Measurements from ENCODE around the gene EPAS1. TPM values are rescaled to one million over a fixed set of nuclear protein-coding genes. Genes with fewer than 3 reads are reported as not detected.

The EPAS1 gene
- total RNA-seq, 1 experiment from 2014 or later = 43.2 TPM

GRCh38 chr2:46413111-46413510 lies 115.9 kb downstream of the EPAS1 start:
- ChIA-PET CTCF (no interaction called here), POLR2A (ENCODE audit: unreplicated experiment) (interaction anchor here (0.5 to 0.6 kb wide), 2 partner anchors 103 to 110 kb away, joined by 3 to 16 read pairs; no protein-coding TSS in a partner anchor)
- Histone ChIP-seq H3K9ac (ENCODE audit: low read length) (no peak overlapping the region), H2AFZ (ENCODE audit: low read length) (no peak overlapping the region), H3K9me3 (ENCODE audit: low read length) (0 out of 2 replicates have a peak, but pooled peaks cover 4% of the 10 kb centered on the region), H3K4me1 (ENCODE audit: insufficient read depth, low read length) (peaks cover 82% of the 10 kb centered on the region), H3K27me3 (ENCODE audit: low read length) (no peaks in the 10 kb centered on the region), H3F3A (ENCODE audit: low read length, unreplicated experiment) (peaks cover 37% of the 10 kb centered on the region), H3K4me2 (ENCODE audit: low read length) (no peak overlapping the region), H3K79me2 (ENCODE audit: low read length) (peaks cover 6% of the 10 kb centered on the region; the same call in 1 of the 2 replicates), H3K27ac (ENCODE audit: low read length) (no peak overlapping the region), H3K4me3 (ENCODE audit: low read length) (no peak overlapping the region), H3K9me2 (replicated peaks; ENCODE audit: low read length) (no peaks in the 10 kb centered on the region), H3K36me3 (ENCODE audit: low read depth, low read length) (0 out of 2 replicates have a peak, but pooled peaks cover 2% of the 10 kb centered on the region), H4K20me1 (ENCODE audit: low read length) (no peaks in the 10 kb centered on the region)
- intact Hi-C loops (cut with micrococcal nuclease) = no loop called here
- no peak for DNase-seq
- no peak for TF ChIP-seq EZH2 (IDR thresholded peaks at IDR 0.05; ENCODE audit: low read length, unreplicated experiment)
- TF ChIP-seq EZH2phosphoT487 (IDR thresholded peaks at IDR 0.05; ENCODE audit: borderline replicate concordance, low read length) = no peak
- BruUV-seq (replicated peaks) = no TSS peak
- ATAC-seq = no peak

DNA sequence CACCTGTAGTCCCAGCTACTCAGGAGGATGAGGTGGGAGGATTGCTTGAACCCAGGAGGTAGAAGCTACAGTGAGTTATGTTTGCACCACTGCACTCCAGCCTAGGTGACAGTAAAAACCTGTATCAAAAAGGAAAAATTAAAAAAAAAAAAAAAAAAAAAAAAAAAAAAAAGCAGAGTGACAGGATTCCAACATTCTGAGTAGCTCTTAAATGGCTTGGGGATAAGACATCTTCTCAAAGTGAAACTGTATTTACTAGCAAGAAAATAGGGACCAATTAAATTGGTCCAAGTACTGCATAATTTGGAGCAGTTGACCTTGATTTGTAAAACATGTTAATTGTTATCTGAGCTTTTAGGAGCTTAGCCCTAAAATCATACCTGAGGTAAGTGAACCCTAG lies 116.4 kb downstream of the EPAS1 start:
- POLR2A ChIA-PET (ENCODE audit: unreplicated experiment) = interaction anchor here (0.5 to 0.6 kb wide), 2 partner anchors 103 to 111 kb away, joined by 3 to 16 read pairs; no protein-coding TSS in a partner anchor
- no peak for ATAC-seq

GRCh38 chr2:46414701-46415100 lies 117.5 kb downstream of the EPAS1 start:
- Histone ChIP-seq H3K79me2 (ENCODE audit: low read length) (peaks cover 6% of the 10 kb centered on the region; the same call in 1 of the 2 replicates), H3K36me3 (ENCODE audit: low read depth, low read length) (0 out of 2 replicates have a peak, but pooled peaks cover 2% of the 10 kb centered on the region), H3K27ac (ENCODE audit: low read length) (no peak overlapping the region), H3K4me2 (ENCODE audit: low read length) (0 out of 2 replicates have a peak overlapping the region, but pooled peaks have one; percentile 21), H3K27me3 (ENCODE audit: low read length) (no peaks in the 10 kb centered on the region), H2AFZ (ENCODE audit: low read length) (no peak overlapping the region), H3F3A (ENCODE audit: low read length, unreplicated experiment) (peaks cover 29% of the 10 kb centered on the region), H3K9me3 (ENCODE audit: low read length) (0 out of 2 replicates have a peak, but pooled peaks cover 4% of the 10 kb centered on the region), H3K9ac (ENCODE audit: low read length) (no peak overlapping the region), H3K4me3 (ENCODE audit: low read length) (no peak overlapping the region), H3K4me1 (ENCODE audit: insufficient read depth, low read length) (peaks cover 68% of the 10 kb centered on the region), H3K9me2 (replicated peaks; ENCODE audit: low read length) (no peaks in the 10 kb centered on the region), H4K20me1 (ENCODE audit: low read length) (no peaks in the 10 kb centered on the region)
- ATAC-seq (no peak), DNase-seq (no peak)
- ChIA-PET POLR2A (ENCODE audit: unreplicated experiment) (no interaction called here), CTCF (no interaction called here)
- TF ChIP-seq EZH2 (IDR thresholded peaks at IDR 0.05; ENCODE audit: low read length, unreplicated experiment) = no peak
- no peak for TF ChIP-seq EZH2phosphoT487 (IDR thresholded peaks at IDR 0.05; ENCODE audit: borderline replicate concordance, low read length)
- TF ChIP-seq, protein P1, sequence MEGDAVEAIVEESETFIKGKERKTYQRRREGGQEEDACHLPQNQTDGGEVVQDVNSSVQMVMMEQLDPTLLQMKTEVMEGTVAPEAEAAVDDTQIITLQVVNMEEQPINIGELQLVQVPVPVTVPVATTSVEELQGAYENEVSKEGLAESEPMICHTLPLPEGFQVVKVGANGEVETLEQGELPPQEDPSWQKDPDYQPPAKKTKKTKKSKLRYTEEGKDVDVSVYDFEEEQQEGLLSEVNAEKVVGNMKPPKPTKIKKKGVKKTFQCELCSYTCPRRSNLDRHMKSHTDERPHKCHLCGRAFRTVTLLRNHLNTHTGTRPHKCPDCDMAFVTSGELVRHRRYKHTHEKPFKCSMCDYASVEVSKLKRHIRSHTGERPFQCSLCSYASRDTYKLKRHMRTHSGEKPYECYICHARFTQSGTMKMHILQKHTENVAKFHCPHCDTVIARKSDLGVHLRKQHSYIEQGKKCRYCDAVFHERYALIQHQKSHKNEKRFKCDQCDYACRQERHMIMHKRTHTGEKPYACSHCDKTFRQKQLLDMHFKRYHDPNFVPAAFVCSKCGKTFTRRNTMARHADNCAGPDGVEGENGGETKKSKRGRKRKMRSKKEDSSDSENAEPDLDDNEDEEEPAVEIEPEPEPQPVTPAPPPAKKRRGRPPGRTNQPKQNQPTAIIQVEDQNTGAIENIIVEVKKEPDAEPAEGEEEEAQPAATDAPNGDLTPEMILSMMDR (conservative IDR thresholded peaks at IDR 0.05; ENCODE audit: low read depth, low read length) = no peak
- BruUV-seq (replicated peaks) = no TSS peak
- intact Hi-C loops (cut with micrococcal nuclease) = no loop called here

More for the DNA sequence above, 116.4 kb downstream of the EPAS1 start:
- H4K20me1 ChIP-seq (ENCODE audit: low read length) = no peaks in the 10 kb centered on the region
- H2AFZ ChIP-seq (ENCODE audit: low read length) = no peak overlapping the region
- no peak overlapping the region for H3K9ac ChIP-seq (ENCODE audit: low read length)
- 0 out of 2 replicates have a peak, but pooled peaks cover 4% of the 10 kb centered on the region for H3K9me3 ChIP-seq (ENCODE audit: low read length)
- H3K4me3 ChIP-seq (ENCODE audit: low read length) = no peak overlapping the region
- DNase-seq = peak; percentile 39
- 0 out of 2 replicates have a peak, but pooled peaks cover 2% of the 10 kb centered on the region for H3K36me3 ChIP-seq (ENCODE audit: low read depth, low read length)
- TF ChIP-seq EZH2phosphoT487 (IDR thresholded peaks at IDR 0.05; ENCODE audit: borderline replicate concordance, low read length) (no peak), EZH2 (IDR thresholded peaks at IDR 0.05; ENCODE audit: low read length, unreplicated experiment) (no peak)
- TF ChIP-seq, protein P1 (conservative IDR thresholded peaks at IDR 0.05; ENCODE audit: low read depth, low read length) = no peak
- H3K4me1 ChIP-seq (ENCODE audit: insufficient read depth, low read length) = peaks cover 76% of the 10 kb centered on the region
- H3K4me2 ChIP-seq (ENCODE audit: low read length) = peak overlapping the region; percentile 28
- H3K9me2 ChIP-seq (replicated peaks; ENCODE audit: low read length) = no peaks in the 10 kb centered on the region
- peaks cover 6% of the 10 kb centered on the region; the same call in 1 of the 2 replicates for H3K79me2 ChIP-seq (ENCODE audit: low read length)
- H3K27me3 ChIP-seq (ENCODE audit: low read length) = no peaks in the 10 kb centered on the region
- intact Hi-C loops (cut with micrococcal nuclease) = no loop called here
- H3K27ac ChIP-seq (ENCODE audit: low read length) = no peak overlapping the region
- CTCF ChIA-PET = no interaction called here
- no TSS peak for BruUV-seq (replicated peaks)
- peaks cover 32% of the 10 kb centered on the region for H3F3A ChIP-seq (ENCODE audit: low read length, unreplicated experiment)
